Spinal cord (tissue), 10 donors: ENCODE data around the gene CIPC. TPM values are rescaled to one million over a fixed set of nuclear protein-coding genes. Genes with fewer than 3 reads are reported as not detected.

Experiments
- DNase-seq, 6 donors: peaks; one replicate each; pipeline versions ENCODE4 v3.0.0 to v3.0.0-alpha.2; 2013 to 2015; ENCODE audit warnings: low spot score in 6 of 6, low read depth in 4 of 6
- H3K27ac ChIP-seq: one replicate; pipeline ENCODE4 v1.5.1; 2013; ENCODE audit warnings: low read depth, low read length, control low read depth
- H3K27me3 ChIP-seq: one replicate; pipeline ENCODE4 v1.6.1; 2013; ENCODE audit warnings: low read length; ENCODE audit not compliant: control insufficient read depth, insufficient read depth
- H3K36me3 ChIP-seq: one replicate; pipeline ENCODE4 v1.6.1; 2013; ENCODE audit warnings: low read length; ENCODE audit not compliant: control insufficient read depth, insufficient read depth
- H3K4me1 ChIP-seq: one replicate; pipeline ENCODE4 v1.6.1; 2013; ENCODE audit warnings: low read length; ENCODE audit not compliant: control insufficient read depth, insufficient read depth
- H3K4me3 ChIP-seq: one replicate; pipeline ENCODE4 v1.5.1; 2013; ENCODE audit warnings: low read depth, low read length, control low read depth
- H3K9me3 ChIP-seq: one replicate; pipeline ENCODE4 v1.6.1; 2013; ENCODE audit warnings: low read length; ENCODE audit not compliant: control insufficient read depth, insufficient read depth
- WGBS: methylation state at CpG from one replicate; pipeline ENCODE4 v1.1.5; 2013; ENCODE audit warnings: missing lambda C conversion rate; ENCODE audit not compliant: insufficient coverage; 5-methylcytosine and 5-hydroxymethylcytosine counted together
- polyA plus RNA-seq, 2 donors: library from polyadenylated mRNA; unstranded; fragments of 120-200 nt; gene quantifications; one replicate each; pipeline ENCODE4 v1.2.1, GENCODE V29; 2013; ENCODE audit not compliant: insufficient read length in 2 of 2
- total RNA-seq, 2 donors: library from RNA; depleted of rRNA in 1 of 2; stranded (reverse); fragments of 120-200 nt in 1 of 2; fragments of >200 nt in 1 of 2; gene quantifications; one replicate each; pipeline versions ENCODE4 v1.2.3 to v1.2.4, GENCODE V29; 2013 to 2014
- donor health status: healthy.

The CIPC gene
- total and polyA plus RNA-seq, 4 donors: 35.2 to 39.2 (median 38.3) TPM

GRCh38 chr14:77142005-77142800 is 44.1 kb downstream of the CIPC start:
- Histone ChIP-seq H3K27ac (peak overlapping the region; percentile 73), H3K36me3 (peaks cover 19% of the 10 kb centered on the region), H3K9me3 (no peaks in the 10 kb centered on the region), H3K27me3 (peaks cover 23% of the 10 kb centered on the region), H3K4me3 (peak overlapping the region; percentile 50), H3K4me1 (peaks cover 39% of the 10 kb centered on the region)
- 20% methylated on average over 1 of the region's 9 CpGs for WGBS
- peak in 2 of 6 donors; percentile 26 to 52 for DNase-seq

- peaks cover 23% of the 10 kb centered on the region for H3K27me3 ChIP-seq
- peaks cover 39% of the 10 kb centered on the region for H3K4me1 ChIP-seq
- no peaks in the 10 kb centered on the region for H3K9me3 ChIP-seq
- H3K27ac ChIP-seq: peak overlapping the region; percentile 43
- peak overlapping the region; percentile 18 for H3K4me3 ChIP-seq
- peak in 2 of 6 donors; percentile 82 for DNase-seq
- WGBS: 35% methylated on average over 2 of the region's 4 CpGs
- H3K36me3 ChIP-seq: peaks cover 12% of the 10 kb centered on the region
These were observed 45.0 kb downstream of the CIPC start for GRCh38 chr14:77143071-77143470.

GRCh38 chr14:77144412-77145115 is 46.5 kb downstream of the CIPC start:
- Histone ChIP-seq H3K36me3 (no peaks in the 10 kb centered on the region), H3K4me1 (peaks cover 33% of the 10 kb centered on the region), H3K27ac (no peak overlapping the region), H3K27me3 (peaks cover 14% of the 10 kb centered on the region), H3K4me3 (no peak overlapping the region), H3K9me3 (no peaks in the 10 kb centered on the region)
- DNase-seq: peak in 2 of 6 donors; percentile 45 to 57
- 85% methylated on average over 2 of the region's 4 CpGs for WGBS

- DNase-seq: peak in 2 of 6 donors; percentile 9 to 46
- Histone ChIP-seq H3K9me3 (no peaks in the 10 kb centered on the region), H3K4me1 (peaks cover 20% of the 10 kb centered on the region), H3K27ac (no peak overlapping the region), H3K36me3 (no peaks in the 10 kb centered on the region), H3K4me3 (no peak overlapping the region), H3K27me3 (peaks cover 8% of the 10 kb centered on the region)
- WGBS: 26% methylated on average over 8 of the region's 10 CpGs
These were observed 48.1 kb downstream of the CIPC start for GRCh38 chr14:77145975-77146740.

GRCh38 chr14:77148510-77149231 is 50.6 kb downstream of the CIPC start:
- H3K27ac ChIP-seq: no peak overlapping the region
- H3K36me3 ChIP-seq: no peaks in the 10 kb centered on the region
- DNase-seq: peak in 1 of 6 donors; percentile 26
- H3K4me1 ChIP-seq: peaks cover 14% of the 10 kb centered on the region
- no peaks in the 10 kb centered on the region for H3K9me3 ChIP-seq
- H3K4me3 ChIP-seq: no peak overlapping the region
- H3K27me3 ChIP-seq: no peaks in the 10 kb centered on the region
- 91% methylated on average over 5 of the region's 8 CpGs for WGBS

- Histone ChIP-seq H3K36me3 (no peaks in the 10 kb centered on the region), H3K4me1 (peaks cover 15% of the 10 kb centered on the region), H3K27me3 (no peaks in the 10 kb centered on the region), H3K9me3 (no peaks in the 10 kb centered on the region), H3K4me3 (no peak overlapping the region), H3K27ac (no peak overlapping the region)
- DNase-seq: peak in 1 of 6 donors; percentile 76
- no CpG with 5 or more reads among the region's 5 CpGs for WGBS
These were observed 53.2 kb downstream of the CIPC start for GRCh38 chr14:77151245-77151644.

GRCh38 chr14:77151918-77152588 is 54.0 kb downstream of the CIPC start:
- peak in 1 of 6 donors; percentile 76 for DNase-seq
- H3K4me3 ChIP-seq: no peak overlapping the region
- H3K27ac ChIP-seq: no peak overlapping the region
- H3K4me1 ChIP-seq: peaks cover 11% of the 10 kb centered on the region
- H3K9me3 ChIP-seq: no peaks in the 10 kb centered on the region
- WGBS: 80% methylated on average over 1 of the region's 2 CpGs
- no peaks in the 10 kb centered on the region for H3K27me3 ChIP-seq
- no peaks in the 10 kb centered on the region for H3K36me3 ChIP-seq

- Histone ChIP-seq H3K4me1 (peaks cover 26% of the 10 kb centered on the region), H3K9me3 (no peaks in the 10 kb centered on the region), H3K36me3 (no peaks in the 10 kb centered on the region), H3K4me3 (no peak overlapping the region), H3K27ac (no peak overlapping the region), H3K27me3 (no peaks in the 10 kb centered on the region)
- 83% methylated on average over 2 of the region's 3 CpGs for WGBS
- DNase-seq: no peak
These were observed 55.7 kb downstream of the CIPC start for GRCh38 chr14:77153802-77154201.
